ENCODE results near the gene ARHGEF40. TPM values are rescaled to one million over a fixed set of nuclear protein-coding genes. Genes with fewer than 3 reads are reported as not detected.

ARHGEF40 gene
- total RNA-seq, 1 donor from 2014 or later, result 1.4 TPM

DNA sequence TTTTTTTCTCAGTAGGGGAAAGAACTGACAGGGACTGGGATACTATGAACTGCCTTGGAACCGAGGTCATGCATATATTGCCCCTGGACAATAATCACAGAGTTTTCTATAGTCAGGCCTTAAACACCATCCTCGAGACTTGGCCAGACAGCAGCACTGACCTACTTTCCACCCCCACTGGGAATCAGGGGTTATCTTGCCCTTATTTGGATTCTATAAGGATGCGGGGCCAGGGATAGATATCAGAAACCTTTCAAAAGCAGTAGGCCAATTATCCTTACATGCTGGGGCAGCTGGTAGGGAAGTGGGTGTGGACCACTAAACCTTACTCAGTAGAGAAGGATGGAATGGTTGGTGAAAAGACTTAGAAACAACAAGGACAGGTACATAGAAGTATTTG is 26.3 kb downstream of the ARHGEF40 start:
- Mint-ChIP-seq H3K27me3 (peaks cover 10% of the 10 kb centered on the region), H3K27ac (no peak overlapping the region), H3K9me3 (no peaks in the 10 kb centered on the region), H3K36me3 (ENCODE audit: low read depth) (no peaks in the 10 kb centered on the region), H3K4me1 (peaks cover 20% of the 10 kb centered on the region), H3K4me3 (peak overlapping the region; percentile 20)
- TF ChIP-seq, protein P1, sequence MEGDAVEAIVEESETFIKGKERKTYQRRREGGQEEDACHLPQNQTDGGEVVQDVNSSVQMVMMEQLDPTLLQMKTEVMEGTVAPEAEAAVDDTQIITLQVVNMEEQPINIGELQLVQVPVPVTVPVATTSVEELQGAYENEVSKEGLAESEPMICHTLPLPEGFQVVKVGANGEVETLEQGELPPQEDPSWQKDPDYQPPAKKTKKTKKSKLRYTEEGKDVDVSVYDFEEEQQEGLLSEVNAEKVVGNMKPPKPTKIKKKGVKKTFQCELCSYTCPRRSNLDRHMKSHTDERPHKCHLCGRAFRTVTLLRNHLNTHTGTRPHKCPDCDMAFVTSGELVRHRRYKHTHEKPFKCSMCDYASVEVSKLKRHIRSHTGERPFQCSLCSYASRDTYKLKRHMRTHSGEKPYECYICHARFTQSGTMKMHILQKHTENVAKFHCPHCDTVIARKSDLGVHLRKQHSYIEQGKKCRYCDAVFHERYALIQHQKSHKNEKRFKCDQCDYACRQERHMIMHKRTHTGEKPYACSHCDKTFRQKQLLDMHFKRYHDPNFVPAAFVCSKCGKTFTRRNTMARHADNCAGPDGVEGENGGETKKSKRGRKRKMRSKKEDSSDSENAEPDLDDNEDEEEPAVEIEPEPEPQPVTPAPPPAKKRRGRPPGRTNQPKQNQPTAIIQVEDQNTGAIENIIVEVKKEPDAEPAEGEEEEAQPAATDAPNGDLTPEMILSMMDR (IDR thresholded peaks at IDR 0.05), result no peak
- DNase-seq (no peak), ATAC-seq (ENCODE audit: low read depth) (no peak)
- intact Hi-C loops (cut with micrococcal nuclease), result no loop called here
- CTCF ChIA-PET, result interaction anchor here (1.0 to 7.4 kb wide), 6 partner anchors 8 to 82 kb away, joined by 4 to 142 read pairs (median 8); partner anchors contain the start of gene ARHGEF40
- POLR2A ChIA-PET, result interaction anchor here (1.6 to 1.7 kb wide), 2 partner anchors 26 to 29 kb away, joined by 3 to 5 read pairs; partner anchors contain the start of gene ARHGEF40

DNA sequence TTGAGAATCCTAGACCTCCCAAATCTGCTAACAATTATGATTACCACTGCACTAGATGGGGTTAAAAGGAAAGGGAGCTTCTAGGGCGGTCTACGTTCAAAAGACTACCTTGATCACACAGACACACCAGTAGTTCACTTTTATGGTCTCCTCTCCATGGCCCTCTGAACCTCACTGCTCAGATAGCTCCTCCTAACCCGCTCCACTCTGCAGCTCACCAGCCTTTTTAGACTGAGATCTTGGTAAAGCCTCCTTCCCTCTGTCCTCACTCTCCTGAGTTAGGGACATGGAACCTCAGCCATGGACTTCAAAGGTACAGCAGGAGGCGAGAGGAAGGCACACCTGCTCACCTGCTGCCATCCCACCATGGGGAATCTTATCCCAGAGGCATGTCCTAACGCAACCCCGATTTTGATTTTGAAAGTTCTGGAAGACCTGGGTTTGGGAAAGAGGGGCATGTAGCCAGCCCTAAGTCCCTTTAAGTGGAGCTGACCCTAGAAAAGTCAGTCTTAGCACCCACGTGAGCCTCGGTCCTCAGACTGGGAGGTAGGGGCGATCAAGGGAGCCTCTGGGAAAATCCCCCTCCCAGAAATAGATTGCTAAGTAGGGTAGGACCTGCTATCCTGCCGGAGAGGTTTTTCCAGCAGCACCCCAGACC is 27.0 kb downstream of the ARHGEF40 start:
- intact Hi-C loops (cut with micrococcal nuclease), result no loop called here
- Mint-ChIP-seq H3K9me3 (no peaks in the 10 kb centered on the region), H3K4me1 (peaks cover 18% of the 10 kb centered on the region), H3K27me3 (peaks cover 12% of the 10 kb centered on the region), H3K36me3 (ENCODE audit: low read depth) (no peaks in the 10 kb centered on the region), H3K27ac (no peak overlapping the region), H3K4me3 (peak overlapping the region; percentile 71)
- no peak for ATAC-seq (ENCODE audit: low read depth)
- TF ChIP-seq, protein P1 (IDR thresholded peaks at IDR 0.05), result no peak
- ChIA-PET CTCF (interaction anchor here (1.8 to 7.4 kb wide), 4 partner anchors 9 to 83 kb away, joined by 4 to 142 read pairs (median 18); partner anchors contain the start of gene ARHGEF40), POLR2A (interaction anchor here (0.7 to 1.6 kb wide), 3 partner anchors 26 to 28 kb away, joined by 3 to 5 read pairs (median 3); partner anchors contain the start of gene ARHGEF40)
- DNase-seq, result no peak

DNA sequence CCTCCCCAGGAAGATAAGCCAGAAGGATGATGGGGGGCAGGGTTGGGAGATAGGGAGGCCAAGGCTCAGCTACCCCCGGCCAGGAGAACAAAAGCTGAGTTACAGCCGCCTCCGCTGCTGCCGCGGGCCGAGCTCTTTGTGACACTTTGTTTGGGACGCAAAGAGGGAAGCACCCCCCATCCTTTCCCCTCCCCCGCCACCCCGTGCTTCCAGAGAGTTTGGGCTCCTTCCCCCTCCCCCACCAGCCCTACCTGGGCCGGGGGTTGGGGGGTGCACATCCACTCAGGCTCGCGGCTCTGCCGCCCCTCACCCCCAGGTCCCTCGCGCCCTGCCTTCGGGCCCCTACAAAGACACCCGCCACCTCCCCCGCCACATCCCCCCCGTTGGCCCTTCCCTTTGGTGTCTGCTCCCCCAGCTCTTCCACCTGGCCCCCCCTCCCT is 27.6 kb downstream of the ARHGEF40 start:
- intact Hi-C loops (cut with micrococcal nuclease), result no loop called here
- H3K4me1 Mint-ChIP-seq, result peaks cover 15% of the 10 kb centered on the region
- H3K36me3 Mint-ChIP-seq (ENCODE audit: low read depth), result no peaks in the 10 kb centered on the region
- no peaks in the 10 kb centered on the region for H3K9me3 Mint-ChIP-seq
- TF ChIP-seq, protein P1 (IDR thresholded peaks at IDR 0.05), result no peak
- no peak overlapping the region for H3K27ac Mint-ChIP-seq
- ChIA-PET CTCF (interaction anchor here (1.8 to 7.4 kb wide), 3 partner anchors 27 to 83 kb away, joined by 6 to 142 read pairs (median 30); partner anchors contain the start of gene ARHGEF40), POLR2A (interaction anchor here (0.6 to 1.6 kb wide), 5 partner anchors 26 to 413 kb away, joined by 3 to 5 read pairs (median 4); partner anchors contain the start of gene ARHGEF40)
- ATAC-seq (ENCODE audit: low read depth) (no peak), DNase-seq (no peak)
- peaks cover 12% of the 10 kb centered on the region for H3K27me3 Mint-ChIP-seq
- H3K4me3 Mint-ChIP-seq, result peak overlapping the region; percentile 71

DNA sequence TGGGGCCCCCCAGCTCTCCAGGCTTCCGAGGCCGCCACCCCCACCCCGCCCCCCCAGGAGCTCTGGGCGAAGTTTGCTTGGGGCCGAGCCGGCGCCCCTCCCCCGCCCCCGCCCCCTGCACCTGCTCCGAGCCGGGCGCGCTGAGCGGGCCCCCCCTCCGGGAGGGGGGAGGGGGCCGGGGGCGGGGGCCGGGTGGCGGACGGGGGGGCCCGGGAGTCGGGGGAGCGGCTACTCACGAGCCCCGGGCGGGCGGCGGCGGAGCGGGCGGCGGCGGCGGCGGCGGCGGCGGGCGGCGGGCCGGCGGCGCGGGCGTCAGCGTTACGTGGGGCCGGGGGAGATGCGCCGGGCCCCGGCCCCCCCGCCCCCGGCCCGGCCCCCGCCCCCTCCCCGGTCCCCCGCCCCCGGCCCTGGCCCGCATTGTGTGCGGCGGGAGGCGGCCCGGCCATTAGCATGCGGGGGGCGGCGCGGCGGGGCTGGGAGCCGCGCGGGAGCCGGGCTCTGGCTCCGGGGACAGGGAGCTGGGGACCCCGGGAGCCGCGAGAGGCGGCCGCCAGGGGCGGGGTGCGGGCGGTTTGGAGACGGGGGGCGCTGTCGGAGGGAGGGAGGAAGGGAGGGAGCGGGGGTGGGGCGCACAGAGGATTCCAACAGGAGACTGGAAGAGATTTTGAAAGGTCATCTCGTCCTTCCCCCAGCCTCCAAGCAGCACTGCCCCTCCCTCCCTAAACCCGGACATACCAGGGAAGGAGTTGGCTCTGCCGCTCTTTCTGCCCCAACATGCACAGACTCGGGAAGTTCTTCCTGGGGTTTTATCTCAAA is 28.2 kb downstream of the ARHGEF40 start, which contains the start of gene ZNF219:
Gene ZNF219, minus strand, starts transcription at position 580 of the 816 bp plus-strand sequence. CDS start 5,064 bp downstream, outside the sequence.
- POLR2A ChIA-PET, result interaction anchor here (0.6 to 1.6 kb wide), 5 partner anchors 27 to 413 kb away, joined by 3 to 5 read pairs (median 4); partner anchors contain the start of gene ARHGEF40
- CTCF ChIA-PET, result interaction anchor here (1.8 to 7.4 kb wide), 3 partner anchors 27 to 84 kb away, joined by 6 to 142 read pairs (median 30); partner anchors contain the start of gene ARHGEF40
- no peak within 1 kb of the TSS for H3K27ac Mint-ChIP-seq
- DNase-seq (peak; percentile 43), ATAC-seq (ENCODE audit: low read depth) (peak; percentile 60)
- intact Hi-C loops (cut with micrococcal nuclease), result no loop called here
- H3K36me3 Mint-ChIP-seq (ENCODE audit: low read depth), result no peaks in the 10 kb centered on the region
- TF ChIP-seq, protein P1 (IDR thresholded peaks at IDR 0.05), result no peak
- no peaks in the 10 kb centered on the region for H3K9me3 Mint-ChIP-seq
- H3K4me1 Mint-ChIP-seq, result peaks cover 14% of the 10 kb centered on the region
- H3K27me3 Mint-ChIP-seq, result peaks cover 12% of the 10 kb centered on the region
- H3K4me3 Mint-ChIP-seq, result peak within 1 kb of the TSS; percentile 76
